Endothelial cell of umbilical vein (primary cell): ENCODE measurements around the gene LCMT1. TPM values are rescaled to one million over a fixed set of nuclear protein-coding genes. Genes with fewer than 3 reads are reported as not detected.

ENCODE experiments used
- BruUV-seq: library from RNA; stranded (reverse); fragments of 400-500 nt; replicated peaks from 2 replicates; lab custom pipeline; 2021; lab: Mats Ljungman, UMichigan
- CTCF ChIA-PET: fragments of 300-600, 350-600 bp; sonication (Branson Sonifier 250); formaldehyde crosslinking; loops from one replicate; lab custom pipeline; 2021; ENCODE audit warnings: antibody characterized with exemption, inconsistent platforms; lab: Charles Lee
- POLR2A ChIA-PET: fragments of 300-600, 350-600 bp; sonication (Branson Sonifier 250); formaldehyde crosslinking; loops from one replicate; lab custom pipeline; 2021; ENCODE audit warnings: antibody characterized with exemption, inconsistent platforms; lab: Charles Lee
- DNase-seq: peaks from one replicate; pipeline ENCODE4 v3.0.0-alpha.2; 2011; ENCODE audit warnings: low read depth, low spot score
- FAIRE-seq: peaks from 2 replicates; lab custom pipeline; 2011; peaks lifted over from hg19 to GRCh38; lab: Jason Lieb, UNC
- H2AFZ ChIP-seq: 2 replicates; pipeline ENCODE4 v1.6.0; 2012; ENCODE audit warnings: low read depth, low read length, control low read depth, inconsistent platforms
- H3K27ac ChIP-seq: 2 replicates; pipeline ENCODE4 v1.5.1; 2011; ENCODE audit warnings: low read depth, mild to moderate bottlenecking, control low read depth, low read length, moderate library complexity; ENCODE audit not compliant: insufficient read depth
- H3K27me3 ChIP-seq, 2 experiments: 2 replicates each; pipeline versions ENCODE4 v1.6.0 to v1.6.1; 2011; ENCODE audit warnings: low read length in 2 of 2, mixed read lengths in 1 of 2; ENCODE audit not compliant: control insufficient read depth in 2 of 2, insufficient read depth in 2 of 2
- H3K36me3 ChIP-seq, 2 experiments: 2 replicates in 1 of 2; 3 replicates in 1 of 2; pipeline ENCODE4 v1.5.1; 2011; ENCODE audit warnings: low read length in 2 of 2, mild to moderate bottlenecking in 1 of 2, moderate library complexity in 1 of 2; ENCODE audit not compliant: control insufficient read depth in 2 of 2, insufficient read depth in 2 of 2; ENCODE audit errors: extremely low read depth in 1 of 2
- H3K4me1 ChIP-seq: 3 replicates; pipeline ENCODE4 v1.5.1; 2011; ENCODE audit warnings: mild to moderate bottlenecking, low read length; ENCODE audit not compliant: control insufficient read depth, insufficient read depth; ENCODE audit errors: extremely low read depth
- H3K4me2 ChIP-seq: 2 replicates; pipeline ENCODE4 v1.6.1; 2011; ENCODE audit warnings: low read length, control low read depth, mixed read lengths; ENCODE audit not compliant: insufficient read depth
- H3K4me3 ChIP-seq, 3 experiments: fragments of 200-600 bp in 1 of 3; sonication (generic), shearing (Covaris generic) in 1 of 3; replicated peaks in 1 of 3; 2 replicates each; pipeline ENCODE4 v1.5.1; 2011 to 2016; ENCODE audit warnings: control low read depth in 3 of 3, low read length in 3 of 3, mild to moderate bottlenecking in 2 of 3, inconsistent platforms in 1 of 3, low read depth in 1 of 3, moderate library complexity in 1 of 3; ENCODE audit not compliant: insufficient read depth in 1 of 3
- H3K79me2 ChIP-seq: 2 replicates; pipeline ENCODE4 v1.6.0; 2012; ENCODE audit warnings: low read length, inconsistent platforms; ENCODE audit not compliant: control insufficient read depth, insufficient read depth
- H3K9ac ChIP-seq: replicated peaks from 2 replicates; pipeline ENCODE3; 2011; ENCODE audit warnings: low read length, control low read depth; ENCODE audit not compliant: insufficient read depth; ENCODE audit errors: extremely low read depth
- H3K9me1 ChIP-seq: replicated peaks from 3 replicates; pipeline ENCODE4 v1.6.0; 2011; ENCODE audit warnings: mild to moderate bottlenecking, low read length; ENCODE audit not compliant: control insufficient read depth, insufficient read depth; ENCODE audit errors: extremely low read depth
- H3K9me3 ChIP-seq: replicated peaks from 2 replicates; pipeline ENCODE4 v1.5.1; 2012; ENCODE audit warnings: low read length, inconsistent platforms; ENCODE audit not compliant: control insufficient read depth, insufficient read depth
- H4K20me1 ChIP-seq: replicated peaks from 2 replicates; pipeline ENCODE3; 2011; ENCODE audit warnings: mild to moderate bottlenecking, low read length; ENCODE audit not compliant: control insufficient read depth, insufficient read depth; ENCODE audit errors: extremely low read depth
- CTCF ChIP-seq, 2 donors: IDR thresholded peaks; 1 replicate in 1 of 2; 2 replicates in 1 of 2; pipeline ENCODE4 v1.5.1; 2011; ENCODE audit warnings: low read length in 2 of 2, mild to moderate bottlenecking in 2 of 2, moderate library complexity in 2 of 2, control low read depth in 1 of 2, inconsistent platforms in 1 of 2, low read depth in 1 of 2; ENCODE audit not compliant: insufficient read depth in 1 of 2; ENCODE audit errors: extremely low read depth in 1 of 2
- EZH2 ChIP-seq: IDR thresholded peaks from 2 replicates; pipeline ENCODE4 v1.6.1; 2012; ENCODE audit warnings: borderline replicate concordance, low read depth, mild to moderate bottlenecking, moderate library complexity, low read length, inconsistent platforms; ENCODE audit not compliant: severe bottlenecking
- FOS ChIP-seq: IDR thresholded peaks from 2 replicates; pipeline ENCODE4 v1.6.1; 2011; ENCODE audit warnings: mild to moderate bottlenecking, low read length, moderate library complexity, borderline replicate concordance; ENCODE audit not compliant: insufficient read depth
- GATA2 ChIP-seq: IDR thresholded peaks from 2 replicates; pipeline ENCODE4 v1.7.0; 2011; ENCODE audit warnings: low read depth, mild to moderate bottlenecking, moderate library complexity, mixed read lengths, low read length; ENCODE audit not compliant: insufficient read length, insufficient read depth
- JUN ChIP-seq: IDR thresholded peaks from 2 replicates; pipeline ENCODE4 v1.6.1; 2011; ENCODE audit warnings: borderline replicate concordance, low read depth; ENCODE audit not compliant: insufficient read length, insufficient read depth
- MAX ChIP-seq: IDR thresholded peaks from 2 replicates; pipeline ENCODE4 v1.6.1; 2011; ENCODE audit not compliant: insufficient read depth, insufficient read length
- MYC ChIP-seq: IDR thresholded peaks from one replicate; pipeline ENCODE4 v1.6.1; 2011; ENCODE audit warnings: mild to moderate bottlenecking, low read depth, low read length
- POLR2A ChIP-seq: IDR thresholded peaks from 2 replicates; pipeline ENCODE4 v1.6.1; 2012; ENCODE audit warnings: low read depth, mild to moderate bottlenecking, control low read depth, low read length
- POLR2AphosphoS5 ChIP-seq: IDR thresholded peaks from 2 replicates; pipeline ENCODE4 v1.6.1; 2012; ENCODE audit warnings: low read depth, mild to moderate bottlenecking, control low read depth, low read length, moderate library complexity; ENCODE audit not compliant: insufficient read depth
- dilution Hi-C: fragments of 300-500 bp; cut with MboI; formaldehyde crosslinking; loops from one replicate; pipeline ENCODE4 v1.15.0; 2019; ENCODE audit warnings: low sequenced_read_pairs; ENCODE audit not compliant: extremely low pct_ligation_motif_present
- intact Hi-C: fragments of 100-400 bp; cut with micrococcal nuclease; formaldehyde crosslinking; loops from one replicate; pipeline ENCODE4 v1.10.0; 2022
- polyA plus RNA-seq, 4 experiments: library from polyadenylated mRNA; depleted of rRNA in 3 of 4; stranded (reverse) in 3 of 4; unstranded in 1 of 4; fragments of >200 nt; gene quantifications; 2 replicates each; pipeline versions ENCODE4 v1.2.1 to v1.2.3, GENCODE V29; 2011 to 2012; ENCODE audit warnings: missing spikeins in 1 of 4
- total RNA-seq: library from RNA; stranded (reverse); gene quantifications from 2 replicates; pipeline ENCODE4 v1.2.3, GENCODE V29; 2021

LCMT1 gene
- total and polyA plus RNA-seq, 2 donors (not counting 3 experiments of a cell fraction or from before 2014, with no cell fraction given) = 23.5 to 36.2 TPM

GRCh38 chr16:25100511-25100910, 11.0 kb upstream of the LCMT1 start:
- Histone ChIP-seq H3K36me3 (no peaks in the 10 kb centered on the region), H2AFZ (no peak overlapping the region), H3K4me1 (no peaks in the 10 kb centered on the region), H3K79me2 (no peaks in the 10 kb centered on the region), H3K9me3 (no peaks in the 10 kb centered on the region), H3K27ac (no peak overlapping the region), H4K20me1 (no peaks in the 10 kb centered on the region), H3K4me2 (no peak overlapping the region), H3K9me1 (no peaks in the 10 kb centered on the region), H3K27me3 (peaks cover 6% of the 10 kb centered on the region in 2 experiments), H3K9ac (no peak overlapping the region), H3K4me3 (no peak overlapping the region)
- no peak for FAIRE-seq
- POLR2A ChIA-PET = no interaction called here
- CTCF ChIA-PET = no interaction called here
- dilution Hi-C loops = no loop called here
- no peak for TF ChIP-seq JUN
- no peak for TF ChIP-seq FOS
- TF ChIP-seq POLR2AphosphoS5 = no peak
- no peak for TF ChIP-seq CTCF (IDR thresholded peaks at IDR 0.05; ENCODE audit: extremely low read depth in 1 of 2, insufficient read depth in 1 of 2, low read depth in 1 of 2, low read length in 2 of 2)
- no peak for TF ChIP-seq EZH2
- no peak for TF ChIP-seq MAX
- no peak for TF ChIP-seq MYC
- no peak for TF ChIP-seq POLR2A
- TF ChIP-seq GATA2 = no peak
- BruUV-seq = no TSS peak
- intact Hi-C loops = no loop called here
- no peak for DNase-seq
